Transverse colon (tissue), 3 donors: ENCODE data around the gene NUMBL.

Experiments used
- CTCF ChIP-seq, 5 experiments: fragments of 200-600 bp in 3 of 5; fragments of 450-650 bp in 2 of 5; sonication (generic) in 3 of 5; IDR thresholded peaks; 1 replicate in 2 of 5; 2 replicates in 3 of 5; pipeline ENCODE4 v1.5.1; 2016 to 2017; ENCODE audit warnings: antibody characterized with exemption in 5 of 5, inconsistent platforms in 3 of 5, mild to moderate bottlenecking in 2 of 5, moderate library complexity in 1 of 5
- EP300 ChIP-seq: sonication (generic); formaldehyde crosslinking; IDR thresholded peaks from one replicate; pipeline ENCODE4 v1.6.1; 2017; ENCODE audit warnings: antibody characterized with exemption, low read depth
- POLR2A ChIP-seq: fragments of 450-650 bp; IDR thresholded peaks from one replicate; pipeline ENCODE4 v1.6.1; 2016; ENCODE audit warnings: antibody characterized with exemption, mild to moderate bottlenecking, moderate library complexity

DNA sequence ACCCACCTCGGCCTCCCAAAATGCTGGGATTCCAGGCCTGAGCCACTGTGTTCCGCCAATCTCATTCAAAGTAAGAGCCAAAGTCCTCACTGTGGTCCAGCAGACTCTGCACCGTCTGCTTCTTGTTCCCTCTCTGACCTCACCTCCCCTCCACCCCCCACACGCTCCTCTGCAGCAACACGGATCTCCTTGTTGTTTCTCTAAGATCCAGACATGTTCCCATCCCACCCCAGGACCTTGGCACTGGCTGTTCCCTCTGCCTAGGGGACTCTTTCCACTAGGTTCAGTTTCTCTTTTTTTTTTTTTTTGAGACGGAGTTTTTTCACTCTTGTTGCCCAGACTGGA lies 50.8 kb downstream of the NUMBL start:
- TF ChIP-seq CTCF (IDR thresholded peaks at IDR 0.05) (no peak), POLR2A (no peak), EP300 (no peak)
